ENCODE measurements around the gene CDKL1.

DNA sequence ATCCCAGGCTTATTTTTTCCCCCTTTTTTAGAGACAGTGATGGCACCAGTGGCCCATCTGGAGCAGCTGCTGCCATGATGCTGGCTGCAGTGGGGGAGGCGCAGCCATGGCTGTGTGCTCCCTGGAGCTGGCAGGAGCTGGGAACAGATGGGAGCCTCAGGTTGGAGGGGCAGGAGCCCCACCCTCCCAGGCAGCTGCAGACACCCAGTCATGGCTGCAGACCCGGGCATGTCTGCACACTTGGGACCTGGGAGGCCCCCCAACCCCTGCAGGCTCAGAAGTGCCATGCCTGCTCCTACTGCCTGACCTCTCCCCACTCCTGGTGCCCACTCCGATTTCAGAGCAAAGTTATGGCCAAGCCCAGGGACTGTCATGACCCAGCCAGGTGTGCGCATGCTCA, 25.1 kb downstream of the CDKL1 start:
- TF ChIP-seq CTCF (IDR thresholded peaks at IDR 0.05) (no peak), POLR2A (IDR thresholded peaks at IDR 0.05) (no peak)

Data from testis (tissue), 2 donors.